ENCODE measurements around the gene NRROS.

The NRROS gene

GRCh38 chr3:196620161-196620604 lies 19.3 kb upstream of the NRROS start:
- TF ChIP-seq GATA3 (IDR thresholded peaks at IDR 0.05; ENCODE audit: low read depth, low read length) = no peak
- no peak for TF ChIP-seq GATA2 (IDR thresholded peaks at IDR 0.05; ENCODE audit: low read depth, low read length)

GRCh38 chr3:196620684-196621083 lies 18.8 kb upstream of the NRROS start:
- no peak for TF ChIP-seq GATA2 (IDR thresholded peaks at IDR 0.05; ENCODE audit: low read depth, low read length)
- TF ChIP-seq GATA3 (IDR thresholded peaks at IDR 0.05; ENCODE audit: low read depth, low read length) = no peak

DNA sequence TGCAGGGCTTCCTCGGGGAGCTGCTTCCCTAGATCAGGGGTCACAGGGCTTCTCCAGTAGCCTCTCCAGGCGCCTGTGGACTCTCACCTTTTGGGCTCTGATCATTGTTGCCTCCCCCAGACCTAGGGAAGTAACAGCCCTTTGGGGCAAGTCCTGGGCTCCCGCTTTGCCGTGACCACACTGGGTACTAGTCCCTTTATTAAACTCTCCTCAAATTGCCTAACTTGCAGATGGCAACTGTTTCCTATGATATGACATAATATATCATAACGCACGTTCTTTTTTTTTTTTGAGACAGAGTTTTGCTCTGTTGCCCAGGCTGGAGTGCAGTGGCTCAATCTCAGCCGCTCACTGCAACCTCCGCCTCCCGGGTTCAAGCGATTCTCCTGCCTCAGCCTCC lies 17.9 kb upstream of the NRROS start:
- TF ChIP-seq GATA3 (IDR thresholded peaks at IDR 0.05; ENCODE audit: low read depth, low read length) (no peak), GATA2 (IDR thresholded peaks at IDR 0.05; ENCODE audit: low read depth, low read length) (no peak)

DNA sequence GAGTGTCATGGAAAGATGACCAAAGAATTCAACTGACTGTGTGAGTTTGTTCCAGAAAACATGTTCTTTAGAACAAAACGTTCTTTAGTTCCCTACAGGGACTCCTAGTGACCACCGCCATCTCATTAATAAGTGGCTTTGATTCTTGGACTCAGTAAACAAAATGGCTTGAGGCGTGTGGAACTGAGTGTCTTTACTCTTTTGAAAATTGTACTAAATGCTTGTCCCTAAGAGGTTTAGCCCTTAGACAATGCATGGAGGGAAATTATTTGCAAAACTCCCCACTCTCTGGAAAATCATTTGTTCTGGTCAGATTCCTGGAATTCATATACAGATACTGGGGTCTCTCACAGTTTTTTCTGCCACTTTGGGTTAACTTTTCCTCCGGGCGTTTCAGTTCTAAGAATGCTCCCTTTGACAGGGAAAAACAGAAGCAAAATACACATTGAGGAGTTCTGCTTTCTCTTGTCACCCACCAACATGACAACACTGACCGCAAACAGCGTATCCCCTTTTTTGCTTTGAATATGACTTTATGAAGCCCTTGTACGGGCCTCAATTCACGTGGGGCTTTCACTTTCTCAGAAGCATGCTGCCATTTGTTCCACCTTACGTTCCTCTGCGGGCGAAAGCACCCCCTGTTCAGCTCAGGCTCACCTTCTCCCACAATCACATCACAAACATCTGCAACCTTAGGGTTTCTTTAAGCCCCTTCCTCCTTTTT lies 15.3 kb upstream of the NRROS start:
- TF ChIP-seq GATA3 (IDR thresholded peaks at IDR 0.05; ENCODE audit: low read depth, low read length) (no peak), GATA2 (IDR thresholded peaks at IDR 0.05; ENCODE audit: low read depth, low read length) (no peak)

GRCh38 chr3:196624907-196625306 lies 14.6 kb upstream of the NRROS start:
- TF ChIP-seq GATA2 (IDR thresholded peaks at IDR 0.05; ENCODE audit: low read depth, low read length) = no peak
- TF ChIP-seq GATA3 (IDR thresholded peaks at IDR 0.05; ENCODE audit: low read depth, low read length) = no peak

DNA sequence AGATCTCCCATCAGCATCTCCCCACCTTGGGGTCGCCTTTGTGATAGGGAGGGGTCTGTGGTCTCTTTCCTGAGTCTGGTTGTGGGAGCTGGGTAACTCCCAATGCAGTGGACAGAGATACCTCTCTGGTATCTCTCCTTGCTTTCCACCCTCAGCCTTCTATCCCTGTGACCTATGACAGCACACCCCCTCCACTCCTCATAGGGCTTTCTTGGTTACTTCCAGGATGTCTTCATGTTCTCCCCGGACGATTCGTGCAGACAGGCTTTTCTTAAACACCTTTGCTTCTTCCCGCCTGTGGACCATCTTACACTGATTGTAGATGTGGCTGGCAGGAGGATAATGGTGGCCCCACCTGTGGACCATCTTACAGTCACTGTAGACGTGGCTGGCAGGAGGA lies 14.2 kb upstream of the NRROS start:
- TF ChIP-seq GATA3 (IDR thresholded peaks at IDR 0.05; ENCODE audit: low read depth, low read length) (no peak), GATA2 (IDR thresholded peaks at IDR 0.05; ENCODE audit: low read depth, low read length) (no peak)

DNA sequence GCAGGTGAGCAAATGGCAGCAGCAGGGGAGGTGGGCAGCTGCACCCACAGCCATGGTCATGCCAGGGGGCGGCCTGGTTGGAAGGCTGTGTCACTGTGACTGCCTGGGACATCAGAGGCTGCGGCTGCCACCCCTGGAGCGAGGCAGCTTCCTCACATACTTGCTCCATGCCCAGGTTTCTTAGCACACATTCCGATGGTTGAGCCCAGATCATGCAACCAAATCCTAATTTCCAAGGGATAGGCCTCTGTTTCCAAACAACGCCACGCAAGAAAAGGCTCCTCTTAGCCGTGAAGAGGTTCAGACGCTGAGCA lies 11.6 kb upstream of the NRROS start:
- TF ChIP-seq GATA2 (IDR thresholded peaks at IDR 0.05; ENCODE audit: low read depth, low read length) (no peak), GATA3 (IDR thresholded peaks at IDR 0.05; ENCODE audit: low read depth, low read length) (no peak)

GRCh38 chr3:196629228-196629627 lies 10.3 kb upstream of the NRROS start:
- TF ChIP-seq GATA3 (IDR thresholded peaks at IDR 0.05; ENCODE audit: low read depth, low read length) (no peak), GATA2 (IDR thresholded peaks at IDR 0.05; ENCODE audit: low read depth, low read length) (no peak)

- no peak for TF ChIP-seq GATA3 (IDR thresholded peaks at IDR 0.05; ENCODE audit: low read depth, low read length)
These were observed 7.8 kb upstream of the NRROS start for GRCh38 chr3:196631682-196632045.

DNA sequence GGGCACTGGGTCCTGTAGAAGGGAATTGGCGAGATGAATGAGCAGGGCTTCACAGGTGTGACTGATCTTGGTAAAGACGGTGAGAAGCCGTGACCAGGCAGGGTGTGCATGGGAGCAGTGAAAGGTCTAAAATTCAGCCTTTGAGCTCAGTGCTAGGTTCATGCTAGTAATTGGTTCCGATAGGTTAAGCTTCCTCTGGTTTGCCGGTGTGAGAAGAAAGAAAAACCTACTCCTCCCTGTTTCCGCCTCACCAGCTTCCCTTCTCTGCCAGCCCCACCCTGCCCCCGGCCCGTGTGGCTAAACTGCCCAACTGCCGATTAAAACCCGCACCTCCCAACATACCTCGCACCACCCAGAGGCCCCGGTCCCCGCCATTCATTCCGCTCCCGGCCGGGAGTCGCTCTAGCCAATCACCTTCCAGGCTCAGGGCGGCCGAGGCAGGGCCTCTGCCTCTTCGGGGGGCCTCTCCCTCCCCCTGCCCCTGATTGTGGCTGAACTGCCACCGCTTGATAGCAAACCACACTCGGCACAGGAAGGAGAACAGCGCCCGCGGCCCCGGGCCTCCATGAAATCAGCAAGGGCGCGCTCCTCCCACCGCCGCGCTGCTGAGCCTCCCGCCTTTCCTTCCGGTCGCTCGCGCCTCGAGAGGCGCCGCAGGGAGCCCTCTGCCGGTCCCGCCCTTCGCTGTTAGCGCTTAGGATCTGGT lies 7.3 kb upstream of the NRROS start:
- TF ChIP-seq GATA2 (IDR thresholded peaks at IDR 0.05; ENCODE audit: low read depth, low read length) (0 out of 2 replicates have a peak, but pooled peaks have one; percentile 10), GATA3 (IDR thresholded peaks at IDR 0.05; ENCODE audit: low read depth, low read length) (no peak)

DNA sequence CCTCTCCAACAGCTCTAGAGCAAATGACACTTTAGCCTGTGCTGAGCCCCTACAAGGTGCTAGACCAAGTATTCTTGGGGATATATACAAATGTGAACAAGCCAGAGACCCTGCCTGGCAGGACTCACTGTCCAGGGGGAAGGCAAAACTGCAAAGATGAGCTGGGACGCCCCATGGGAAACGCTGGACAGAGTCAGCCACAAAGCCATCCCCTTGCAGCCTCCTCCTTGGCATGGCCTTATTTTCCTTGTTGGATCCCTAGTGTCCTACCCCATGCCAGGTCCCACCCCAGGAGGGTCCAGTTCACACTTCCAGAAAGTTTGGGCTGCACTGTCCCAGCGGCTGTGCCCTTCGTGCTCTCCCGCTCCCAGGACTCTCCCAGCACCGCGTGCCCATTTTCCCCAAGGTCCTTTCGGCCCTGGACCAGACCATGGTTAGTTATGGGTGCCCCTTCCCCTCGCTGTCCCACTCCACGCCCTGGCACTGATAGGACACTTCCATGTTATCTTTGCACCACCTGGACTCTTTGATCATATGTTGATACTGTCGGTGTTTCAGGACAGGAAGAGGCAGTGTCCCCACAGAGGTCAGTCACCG lies 5.8 kb upstream of the NRROS start:
- TF ChIP-seq GATA3 (IDR thresholded peaks at IDR 0.05; ENCODE audit: low read depth, low read length) (no peak), GATA2 (IDR thresholded peaks at IDR 0.05; ENCODE audit: low read depth, low read length) (no peak)

DNA sequence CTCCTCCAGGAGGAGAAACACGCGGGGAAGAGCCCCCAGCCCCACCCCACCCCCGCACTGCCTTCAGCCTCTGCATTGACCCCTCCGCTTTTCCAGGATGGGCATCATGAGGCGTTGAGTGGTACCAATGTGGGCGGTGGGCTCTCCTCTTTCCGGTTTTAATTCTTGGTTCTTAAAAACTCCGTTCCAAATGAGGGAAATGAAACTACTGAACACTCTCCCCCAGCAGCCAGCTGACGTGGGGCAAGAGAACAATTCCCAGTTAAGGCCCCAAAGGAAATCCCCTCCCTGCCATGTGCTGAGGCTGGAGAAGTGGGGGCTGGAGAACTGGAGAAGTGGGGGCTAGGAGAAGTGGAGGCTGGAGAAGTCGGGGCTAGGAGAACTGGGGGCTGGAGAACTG lies 5.3 kb upstream of the NRROS start:
- TF ChIP-seq GATA2 (IDR thresholded peaks at IDR 0.05; ENCODE audit: low read depth, low read length) (no peak), GATA3 (IDR thresholded peaks at IDR 0.05; ENCODE audit: low read depth, low read length) (no peak)

GRCh38 chr3:196634829-196635228 lies 4.7 kb upstream of the NRROS start:
- no peak for TF ChIP-seq GATA2 (IDR thresholded peaks at IDR 0.05; ENCODE audit: low read depth, low read length)
- TF ChIP-seq GATA3 (IDR thresholded peaks at IDR 0.05; ENCODE audit: low read depth, low read length) = no peak

GRCh38 chr3:196636369-196637349 lies 2.8 kb upstream of the NRROS start:
- TF ChIP-seq GATA3 (IDR thresholded peaks at IDR 0.05; ENCODE audit: low read depth, low read length) = no peak
- TF ChIP-seq GATA2 (IDR thresholded peaks at IDR 0.05; ENCODE audit: low read depth, low read length) = no peak

All from SH-SY5Y (cell line).